Endodermal cell (in vitro differentiated cells): ENCODE data around the gene CDH18. TPM values are rescaled to one million over a fixed set of nuclear protein-coding genes. Genes with fewer than 3 reads are reported as not detected.

Experiments used
- DNase-seq: peaks from one replicate; pipeline ENCODE4 v3.0.0-alpha.2; 2017
- H3K27ac ChIP-seq: 2 replicates; pipeline ENCODE4 v1.5.1; 2013; ENCODE audit warnings: mild to moderate bottlenecking, low read depth, low read length, moderate library complexity
- H3K27me3 ChIP-seq: 2 replicates; pipeline ENCODE4 v1.6.1; 2013; ENCODE audit warnings: mild to moderate bottlenecking, low read length, moderate library complexity; ENCODE audit not compliant: insufficient read depth, control insufficient read depth, poor library complexity, severe bottlenecking
- H3K36me3 ChIP-seq: 2 replicates; pipeline ENCODE4 v1.7.0; 2013; ENCODE audit warnings: mild to moderate bottlenecking, low read length, moderate library complexity; ENCODE audit not compliant: control insufficient read depth, insufficient read depth
- H3K4me1 ChIP-seq: one replicate; pipeline ENCODE4 v1.7.0; 2013; ENCODE audit warnings: low read length; ENCODE audit not compliant: control insufficient read depth, insufficient read depth
- H3K4me3 ChIP-seq: 2 replicates; pipeline ENCODE4 v1.5.1; 2013; ENCODE audit warnings: mild to moderate bottlenecking, low read length, moderate library complexity
- H3K9ac ChIP-seq: 2 replicates; pipeline ENCODE4 v1.6.1; 2013; ENCODE audit warnings: mild to moderate bottlenecking, low read length, moderate library complexity; ENCODE audit not compliant: poor library complexity, severe bottlenecking; ENCODE audit errors: extremely low read depth
- H3K9me3 ChIP-seq: 2 replicates; pipeline ENCODE4 v1.6.1; 2013; ENCODE audit warnings: mild to moderate bottlenecking, low read length, moderate library complexity; ENCODE audit not compliant: control insufficient read depth
- H3K27ac Mint-ChIP-seq: 2 replicates; pipeline ENCODE4 v1.8.0; 2020; ENCODE audit warnings: mixed read lengths
- H3K27me3 Mint-ChIP-seq: 2 replicates; pipeline ENCODE4 v1.8.0; 2021; ENCODE audit warnings: mild to moderate bottlenecking, mixed read lengths; ENCODE audit not compliant: insufficient read depth
- H3K36me3 Mint-ChIP-seq: 2 replicates; pipeline ENCODE4 v1.8.0; 2020; ENCODE audit warnings: low read depth, mixed read lengths
- H3K4me1 Mint-ChIP-seq: 2 replicates; pipeline ENCODE4 v1.8.0; 2020; ENCODE audit warnings: mixed read lengths
- H3K4me3 Mint-ChIP-seq: 2 replicates; pipeline ENCODE4 v1.8.0; 2020; ENCODE audit warnings: mild to moderate bottlenecking, moderate library complexity, mixed read lengths
- H3K9me3 Mint-ChIP-seq: 2 replicates; pipeline ENCODE4 v1.8.0; 2020; ENCODE audit warnings: mild to moderate bottlenecking, mixed read lengths
- CTCF ChIP-seq: fragments of 200-600 bp; sonication (generic); conservative IDR thresholded peaks from 2 replicates; pipeline ENCODE4 v1.5.0; 2021; ENCODE audit warnings: antibody characterized with exemption, mild to moderate bottlenecking
- WGBS, 2 experiments: methylation state at CpG; one replicate each; pipeline versions ENCODE4 v1.1.5 to v1.1.7; 2013; ENCODE audit warnings: missing lambda C conversion rate in 2 of 2, mixed read lengths in 1 of 2; ENCODE audit not compliant: insufficient coverage in 1 of 2, insufficient read length in 1 of 2; 5-methylcytosine and 5-hydroxymethylcytosine counted together
- total RNA-seq, 2 donors: library from RNA; stranded (reverse); fragmentation: NEBNext Ultra II Directional in 1 of 2; extraction: Animal tissue kit (Norgen Biotek cat#: 25700) in 1 of 2; gene quantifications; 2 replicates in 1 of 2; 3 replicates in 1 of 2; pipeline ENCODE4 v1.2.1, GENCODE V29; 2021

CDH18 gene
- total RNA-seq, 2 donors from 2014 or later = 0.22 TPM; not detected in 1

DNA sequence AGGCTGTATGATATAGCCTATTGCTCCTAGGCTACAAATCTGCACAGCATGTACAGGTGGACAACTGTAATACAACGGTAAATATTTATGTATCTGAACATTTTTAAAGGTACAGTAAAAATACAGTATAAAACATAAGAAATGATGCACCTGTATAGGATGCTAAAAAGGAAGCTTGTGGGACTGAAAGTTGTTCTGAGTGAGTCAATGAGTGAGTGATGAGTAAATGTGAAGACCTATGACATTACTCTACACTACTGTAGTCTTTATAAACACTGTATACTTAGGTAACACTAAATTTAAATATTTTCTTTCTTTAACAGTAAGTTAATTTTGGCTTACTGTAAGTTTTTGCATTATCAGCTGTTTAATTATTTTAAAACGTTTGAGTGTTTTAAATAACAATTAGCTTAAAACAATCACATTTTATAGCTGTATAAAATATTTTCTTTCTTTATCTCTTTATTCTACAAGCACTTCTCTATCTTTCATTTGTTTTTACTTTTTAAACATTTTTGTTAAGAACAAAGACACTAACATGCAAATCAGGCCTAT is 28.1 kb downstream of the CDH18 start:
- Mint-ChIP-seq H3K27ac (no peak overlapping the region), H3K9me3 (no peaks in the 10 kb centered on the region), H3K36me3 (no peaks in the 10 kb centered on the region), H3K4me3 (no peak overlapping the region), H3K4me1 (peaks cover 4% of the 10 kb centered on the region), H3K27me3 (no peaks in the 10 kb centered on the region)
- TF ChIP-seq CTCF = no peak
- no peaks in the 10 kb centered on the region for H3K27me3 ChIP-seq
- no peaks in the 10 kb centered on the region for H3K9me3 ChIP-seq
- no peaks in the 10 kb centered on the region for H3K36me3 ChIP-seq
- no peak overlapping the region for H3K4me3 ChIP-seq
- no peak overlapping the region for H3K27ac ChIP-seq
- WGBS, 2 experiments = no CpG with 5 or more reads among the region's 2 CpGs
- H3K4me1 ChIP-seq = no peaks in the 10 kb centered on the region
- no peak overlapping the region for H3K9ac ChIP-seq
- no peak for DNase-seq

- H3K4me3 Mint-ChIP-seq = no peak overlapping the region
- Histone ChIP-seq H3K9ac (no peak overlapping the region), H3K4me3 (no peak overlapping the region), H3K4me1 (no peaks in the 10 kb centered on the region), H3K9me3 (no peaks in the 10 kb centered on the region), H3K36me3 (no peaks in the 10 kb centered on the region), H3K27ac (no peak overlapping the region), H3K27me3 (no peaks in the 10 kb centered on the region)
- no peak overlapping the region for H3K27ac Mint-ChIP-seq
- no peaks in the 10 kb centered on the region for H3K9me3 Mint-ChIP-seq
- peaks cover 2% of the 10 kb centered on the region for H3K4me1 Mint-ChIP-seq
- TF ChIP-seq CTCF = no peak
- H3K27me3 Mint-ChIP-seq = no peaks in the 10 kb centered on the region
- no peaks in the 10 kb centered on the region for H3K36me3 Mint-ChIP-seq
- no peak for DNase-seq
Observed at GRCh38 chr5:19950897-19951296, 37.1 kb downstream of the CDH18 start.

DNA sequence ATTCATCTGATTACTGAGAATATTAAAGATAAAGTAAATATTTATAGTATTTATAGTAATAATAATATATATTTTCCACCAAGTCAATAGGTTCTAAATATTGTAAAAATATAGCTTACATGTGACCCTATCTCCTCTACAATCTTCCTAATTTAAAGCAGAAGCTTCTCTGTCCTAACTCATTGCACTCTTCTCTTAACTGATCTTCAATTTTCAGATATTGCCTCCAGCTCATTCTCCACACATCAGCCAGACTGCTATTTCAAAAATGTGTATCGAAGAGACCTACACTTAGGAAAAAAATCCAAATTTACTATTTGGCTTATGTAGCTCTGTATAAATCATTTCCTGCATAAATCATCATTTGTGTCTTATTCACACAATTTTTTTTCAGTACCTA is 47.8 kb downstream of the CDH18 start:
- no peak overlapping the region for H3K4me3 ChIP-seq
- TF ChIP-seq CTCF = no peak
- H3K9me3 ChIP-seq = no peaks in the 10 kb centered on the region
- H3K27ac Mint-ChIP-seq = no peak overlapping the region
- H3K4me1 ChIP-seq = no peaks in the 10 kb centered on the region
- no peaks in the 10 kb centered on the region for H3K36me3 ChIP-seq
- no peaks in the 10 kb centered on the region for H3K27me3 ChIP-seq
- no peaks in the 10 kb centered on the region for H3K9me3 Mint-ChIP-seq
- no peak overlapping the region for H3K9ac ChIP-seq
- DNase-seq = no peak
- H3K36me3 Mint-ChIP-seq = no peaks in the 10 kb centered on the region
- WGBS, 2 experiments = 92 to 100% methylated on average over 1 of the region's 1 CpG
- H3K27me3 Mint-ChIP-seq = no peaks in the 10 kb centered on the region
- no peak overlapping the region for H3K4me3 Mint-ChIP-seq
- no peak overlapping the region for H3K27ac ChIP-seq
- H3K4me1 Mint-ChIP-seq = peaks cover 12% of the 10 kb centered on the region
